Astrocyte (in vitro differentiated cells and primary cell): ENCODE results near the gene ZNF618. TPM values are rescaled to one million over a fixed set of nuclear protein-coding genes. Genes with fewer than 3 reads are reported as not detected.

Experiments used
- DNase-seq: peaks from one replicate; pipeline ENCODE4 v3.0.0-alpha.2; 2010; ENCODE audit warnings: low read depth
- FAIRE-seq: peaks from 2 replicates; lab custom pipeline; 2011; peaks lifted over from hg19 to GRCh38; lab: Jason Lieb, UNC
- H2AFZ ChIP-seq: 2 replicates; pipeline ENCODE4 v1.6.0; 2012; ENCODE audit warnings: low read depth, low read length, inconsistent platforms
- H3K27ac ChIP-seq: 2 replicates; pipeline ENCODE4 v1.5.1; 2011; ENCODE audit warnings: low read depth, low read length, inconsistent platforms
- H3K27me3 ChIP-seq: 2 replicates; pipeline ENCODE4 v1.6.0; 2011; ENCODE audit warnings: low read length, inconsistent platforms; ENCODE audit not compliant: insufficient read depth
- H3K36me3 ChIP-seq: 2 replicates; pipeline ENCODE4 v1.5.1; 2011; ENCODE audit warnings: low read length, inconsistent platforms; ENCODE audit not compliant: insufficient read depth
- H3K4me1 ChIP-seq: 2 replicates; pipeline ENCODE4 v1.5.1; 2011; ENCODE audit warnings: low read length, inconsistent platforms; ENCODE audit not compliant: insufficient read depth
- H3K4me2 ChIP-seq: 2 replicates; pipeline ENCODE4 v1.6.0; 2012; ENCODE audit warnings: low read length, inconsistent platforms
- H3K4me3 ChIP-seq: 2 replicates; pipeline ENCODE4 v1.5.1; 2011; ENCODE audit warnings: low read depth, mild to moderate bottlenecking, low read length, inconsistent platforms; ENCODE audit not compliant: insufficient read depth
- H3K79me2 ChIP-seq: 2 replicates; pipeline ENCODE4 v1.6.0; 2012; ENCODE audit warnings: mild to moderate bottlenecking, low read length, inconsistent platforms; ENCODE audit not compliant: insufficient read depth
- H3K9ac ChIP-seq: 2 replicates; pipeline ENCODE4 v1.6.0; 2012; ENCODE audit warnings: mild to moderate bottlenecking, low read length, inconsistent platforms
- H3K9me3 ChIP-seq: 2 replicates; pipeline ENCODE4 v1.5.1; 2012; ENCODE audit warnings: low read depth, mild to moderate bottlenecking, low read length, inconsistent platforms; ENCODE audit not compliant: insufficient read depth
- H4K20me1 ChIP-seq: 2 replicates; pipeline ENCODE4 v1.6.0; 2012; ENCODE audit warnings: low read length, inconsistent platforms; ENCODE audit not compliant: insufficient read depth
- H3K27ac Mint-ChIP-seq: one replicate; pipeline ENCODE4 v1.8.0; 2021; ENCODE audit warnings: mild to moderate bottlenecking, mixed read lengths; ENCODE audit not compliant: unreplicated experiment
- H3K27me3 Mint-ChIP-seq: one replicate; pipeline ENCODE4 v1.8.0; 2021; ENCODE audit warnings: low read depth, mixed read lengths; ENCODE audit not compliant: unreplicated experiment
- H3K36me3 Mint-ChIP-seq: one replicate; pipeline ENCODE4 v1.8.0; 2021; ENCODE audit warnings: low read depth, mixed read lengths; ENCODE audit not compliant: unreplicated experiment
- H3K4me1 Mint-ChIP-seq: one replicate; pipeline ENCODE4 v1.8.0; 2021; ENCODE audit warnings: low read depth, mixed read lengths; ENCODE audit not compliant: unreplicated experiment
- H3K4me3 Mint-ChIP-seq: one replicate; pipeline ENCODE4 v1.8.0; 2021; ENCODE audit warnings: mild to moderate bottlenecking, moderate library complexity, mixed read lengths; ENCODE audit not compliant: unreplicated experiment
- H3K9me3 Mint-ChIP-seq: one replicate; pipeline ENCODE4 v1.8.0; 2021; ENCODE audit warnings: mild to moderate bottlenecking, mixed read lengths; ENCODE audit not compliant: unreplicated experiment
- EZH2 ChIP-seq: IDR thresholded peaks from 2 replicates; pipeline ENCODE4 v1.6.1; 2012; ENCODE audit warnings: mild to moderate bottlenecking, low read length, inconsistent platforms; ENCODE audit not compliant: insufficient read depth
- total RNA-seq: library from RNA; stranded (reverse); gene quantifications from 2 replicates; pipeline ENCODE4 v1.2.1, GENCODE V29; 2021
- TF ChIP-seq, protein P1 (sequence below): IDR thresholded peaks from 2 replicates; pipeline ENCODE4 v1.5.1; 2011; ENCODE audit warnings: low read depth, mild to moderate bottlenecking, inconsistent platforms, low read length, moderate library complexity; ENCODE audit not compliant: insufficient read depth

Gene ZNF618
- total RNA-seq, 1 donor from 2014 or later, result 30.1 TPM

DNA sequence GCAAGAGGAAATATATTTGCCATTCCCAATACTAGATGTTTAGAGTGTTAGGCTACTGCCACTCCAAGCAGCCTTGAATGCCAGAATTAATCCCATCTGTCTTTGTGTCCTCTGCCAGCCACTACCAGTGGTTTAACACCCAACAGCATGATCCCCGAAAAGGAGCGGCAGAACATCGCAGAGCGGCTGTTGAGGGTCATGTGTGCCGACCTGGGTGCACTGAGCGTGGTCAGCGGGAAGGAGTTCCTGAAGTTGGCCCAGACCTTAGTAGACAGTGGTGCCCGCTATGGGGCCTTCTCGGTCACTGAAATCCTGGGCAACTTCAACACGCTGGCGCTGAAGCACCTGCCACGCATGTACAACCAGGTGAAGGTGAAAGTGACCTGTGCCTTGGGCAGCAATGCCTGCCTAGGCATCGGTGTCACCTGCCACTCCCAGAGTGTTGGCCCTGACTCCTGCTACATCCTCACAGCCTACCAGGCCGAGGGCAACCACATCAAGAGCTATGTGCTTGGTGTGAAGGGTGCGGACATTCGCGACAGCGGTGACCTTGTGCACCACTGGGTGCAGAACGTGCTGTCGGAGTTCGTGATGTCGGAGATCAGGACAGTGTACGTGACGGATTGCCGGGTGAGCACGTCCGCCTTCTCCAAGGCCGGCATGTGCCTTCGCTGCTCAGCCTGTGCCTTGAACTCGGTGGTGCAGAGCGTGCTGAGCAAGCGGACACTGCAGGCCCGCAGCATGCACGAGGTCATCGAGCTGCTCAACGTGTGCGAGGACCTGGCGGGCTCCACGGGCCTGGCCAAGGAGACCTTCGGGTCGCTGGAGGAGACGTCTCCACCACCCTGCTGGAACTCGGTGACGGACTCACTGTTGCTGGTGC lies 172.7 kb downstream of the ZNF618 start:
- TF ChIP-seq, protein P1, sequence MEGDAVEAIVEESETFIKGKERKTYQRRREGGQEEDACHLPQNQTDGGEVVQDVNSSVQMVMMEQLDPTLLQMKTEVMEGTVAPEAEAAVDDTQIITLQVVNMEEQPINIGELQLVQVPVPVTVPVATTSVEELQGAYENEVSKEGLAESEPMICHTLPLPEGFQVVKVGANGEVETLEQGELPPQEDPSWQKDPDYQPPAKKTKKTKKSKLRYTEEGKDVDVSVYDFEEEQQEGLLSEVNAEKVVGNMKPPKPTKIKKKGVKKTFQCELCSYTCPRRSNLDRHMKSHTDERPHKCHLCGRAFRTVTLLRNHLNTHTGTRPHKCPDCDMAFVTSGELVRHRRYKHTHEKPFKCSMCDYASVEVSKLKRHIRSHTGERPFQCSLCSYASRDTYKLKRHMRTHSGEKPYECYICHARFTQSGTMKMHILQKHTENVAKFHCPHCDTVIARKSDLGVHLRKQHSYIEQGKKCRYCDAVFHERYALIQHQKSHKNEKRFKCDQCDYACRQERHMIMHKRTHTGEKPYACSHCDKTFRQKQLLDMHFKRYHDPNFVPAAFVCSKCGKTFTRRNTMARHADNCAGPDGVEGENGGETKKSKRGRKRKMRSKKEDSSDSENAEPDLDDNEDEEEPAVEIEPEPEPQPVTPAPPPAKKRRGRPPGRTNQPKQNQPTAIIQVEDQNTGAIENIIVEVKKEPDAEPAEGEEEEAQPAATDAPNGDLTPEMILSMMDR, result no peak
- no peak for TF ChIP-seq EZH2
- no peak for FAIRE-seq

DNA sequence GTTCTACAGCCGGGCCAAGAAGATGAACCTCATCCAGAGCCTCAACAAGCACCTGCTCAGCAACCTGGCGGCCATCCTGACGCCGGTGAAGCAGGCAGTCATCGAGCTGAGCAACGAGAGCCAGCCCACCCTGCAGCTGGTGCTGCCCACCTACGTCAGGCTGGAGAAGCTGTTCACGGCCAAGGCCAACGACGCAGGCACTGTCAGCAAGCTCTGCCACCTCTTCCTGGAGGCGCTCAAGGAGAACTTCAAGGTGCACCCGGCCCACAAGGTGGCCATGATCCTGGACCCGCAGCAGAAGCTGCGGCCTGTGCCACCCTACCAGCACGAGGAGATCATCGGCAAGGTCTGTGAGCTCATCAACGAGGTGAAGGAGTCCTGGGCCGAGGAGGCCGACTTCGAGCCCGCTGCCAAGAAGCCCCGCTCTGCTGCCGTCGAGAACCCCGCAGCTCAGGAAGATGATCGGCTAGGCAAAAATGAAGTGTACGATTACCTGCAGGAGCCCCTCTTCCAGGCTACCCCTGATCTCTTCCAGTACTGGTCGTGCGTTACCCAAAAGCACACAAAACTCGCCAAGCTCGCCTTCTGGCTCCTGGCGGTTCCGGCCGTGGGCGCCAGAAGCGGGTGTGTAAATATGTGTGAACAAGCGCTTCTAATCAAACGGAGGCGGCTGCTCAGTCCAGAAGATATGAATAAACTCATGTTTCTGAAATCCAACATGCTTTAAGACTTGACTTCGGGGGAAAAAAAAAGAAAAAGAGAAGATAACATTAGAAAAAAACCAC lies 173.5 kb downstream of the ZNF618 start:
- FAIRE-seq (no peak), DNase-seq (no peak)
- no peaks in the 10 kb centered on the region for H3K4me1 Mint-ChIP-seq
- no peak for TF ChIP-seq EZH2
- TF ChIP-seq, protein P1, result no peak
- H4K20me1 ChIP-seq, result peaks cover 11% of the 10 kb centered on the region
- no peak overlapping the region for H3K27ac ChIP-seq
- no peak overlapping the region for H3K27ac Mint-ChIP-seq
- no peak overlapping the region for H3K4me3 ChIP-seq
- H3K27me3 Mint-ChIP-seq, result no peaks in the 10 kb centered on the region
- H3K4me1 ChIP-seq, result no peaks in the 10 kb centered on the region
- H3K9me3 Mint-ChIP-seq, result no peaks in the 10 kb centered on the region
- no peak overlapping the region for H3K9ac ChIP-seq
- H3K9me3 ChIP-seq, result no peaks in the 10 kb centered on the region
- H3K79me2 ChIP-seq, result no peaks in the 10 kb centered on the region
- no peak overlapping the region for H2AFZ ChIP-seq
- H3K4me3 Mint-ChIP-seq, result no peak overlapping the region
- H3K27me3 ChIP-seq, result no peaks in the 10 kb centered on the region
- H3K4me2 ChIP-seq, result no peak overlapping the region
- peaks cover 24% of the 10 kb centered on the region for H3K36me3 ChIP-seq
- peaks cover 43% of the 10 kb centered on the region for H3K36me3 Mint-ChIP-seq

More for the DNA sequence above, 172.7 kb downstream of the ZNF618 start:
- peaks cover 9% of the 10 kb centered on the region for H4K20me1 ChIP-seq
- no peaks in the 10 kb centered on the region for H3K4me1 ChIP-seq
- Mint-ChIP-seq H3K27me3 (no peaks in the 10 kb centered on the region), H3K4me1 (no peaks in the 10 kb centered on the region), H3K9me3 (no peaks in the 10 kb centered on the region), H3K4me3 (no peak overlapping the region), H3K27ac (no peak overlapping the region), H3K36me3 (peaks cover 36% of the 10 kb centered on the region)
- peaks cover 22% of the 10 kb centered on the region for H3K36me3 ChIP-seq
- DNase-seq, result no peak
- H3K4me3 ChIP-seq, result no peak overlapping the region
- H3K9me3 ChIP-seq, result no peaks in the 10 kb centered on the region
- no peak overlapping the region for H3K9ac ChIP-seq
- H3K79me2 ChIP-seq, result no peaks in the 10 kb centered on the region
- no peak overlapping the region for H3K27ac ChIP-seq
- H3K4me2 ChIP-seq, result no peak overlapping the region
- H2AFZ ChIP-seq, result no peak overlapping the region
- H3K27me3 ChIP-seq, result no peaks in the 10 kb centered on the region
